K562 (cell line): ENCODE results near the gene GSK3B. TPM values are rescaled to one million over a fixed set of nuclear protein-coding genes. Genes with fewer than 3 reads are reported as not detected.

Source experiments
- ATAC-seq: fragments of 200-7000 bp; cut with Tn5 transposase; 3 replicates; pipeline ENCODE4 v1.9.1; 2020; ENCODE audit warnings: moderate library complexity
- BruUV-seq: library from RNA; stranded (reverse); fragments of 400-500 nt; replicated peaks from 2 replicates; lab custom pipeline; 2021; lab: Mats Ljungman, UMichigan
- CTCF ChIA-PET: fragments of 300-600 bp; formaldehyde crosslinking; extraction: SDS; loops from one replicate; lab custom pipeline; 2021; ENCODE audit warnings: low intra/inter-chr PET ratio; lab: Yijun Ruan, JAX
- POLR2A ChIA-PET: fragments of 300-600, 350-650 bp; sonication (Branson Sonifier 250); formaldehyde crosslinking; extraction: SDS; loops from one replicate; lab custom pipeline; 2021; ENCODE audit warnings: antibody characterized with exemption, inconsistent platforms; lab: Yijun Ruan, JAX
- DNase-seq, 4 experiments: peaks; one replicate each; pipeline versions ENCODE4 v3.0.0 to v3.0.0-alpha.2; 2011 to 2018; ENCODE audit warnings: low spot score in 3 of 4, mixed read lengths in 3 of 4; ENCODE audit errors: extremely low read depth in 1 of 4
- FAIRE-seq: peaks from 2 replicates; lab custom pipeline; 2011; peaks lifted over from hg19 to GRCh38; lab: Jason Lieb, UNC
- H2AFZ ChIP-seq: 2 replicates; pipeline ENCODE4 v1.6.0; 2011; ENCODE audit warnings: low read depth, low read length, control low read depth, inconsistent platforms
- H3K27ac ChIP-seq: fragments of 200-600 bp; 3 replicates; pipeline ENCODE4 v1.8.0; 2011; ENCODE audit warnings: low read depth, mild to moderate bottlenecking, control low read depth, inconsistent platforms, low read length, moderate library complexity, mixed read lengths; ENCODE audit errors: extremely low read depth
- H3K27me3 ChIP-seq, 2 experiments: fragments of 300-600 bp in 1 of 2; 2 replicates in 1 of 2; 3 replicates in 1 of 2; pipeline versions ENCODE4 v1.6.0 to v1.8.0; 2011; ENCODE audit warnings: inconsistent platforms in 2 of 2, low read length in 2 of 2, mild to moderate bottlenecking in 1 of 2, mixed read lengths in 1 of 2, moderate library complexity in 1 of 2; ENCODE audit not compliant: control insufficient read depth in 2 of 2, insufficient read depth in 2 of 2
- H3K36me3 ChIP-seq: fragments of 300-600 bp; 3 replicates; pipeline ENCODE4 v1.8.0; 2011; ENCODE audit warnings: mild to moderate bottlenecking, low read length, inconsistent platforms; ENCODE audit not compliant: control insufficient read depth, insufficient read depth
- H3K4me1 ChIP-seq, 2 experiments: fragments of 200-600 bp in 1 of 2; replicated peaks in 1 of 2; 2 replicates in 1 of 2; 3 replicates in 1 of 2; pipeline versions ENCODE4 v1.5.1 to v1.8.0; 2011; ENCODE audit warnings: inconsistent platforms in 2 of 2, low read length in 2 of 2, mild to moderate bottlenecking in 1 of 2, mixed read lengths in 1 of 2, moderate library complexity in 1 of 2; ENCODE audit not compliant: control insufficient read depth in 2 of 2, insufficient read depth in 2 of 2
- H3K4me2 ChIP-seq: 2 replicates; pipeline ENCODE4 v1.6.1; 2011; ENCODE audit warnings: low read length, control low read depth, inconsistent platforms, mixed read lengths; ENCODE audit not compliant: insufficient read depth
- H3K4me3 ChIP-seq: fragments of 200-600 bp; sonication (generic), shearing (Covaris generic); 2 replicates; pipeline ENCODE4 v1.5.1; 2016; ENCODE audit warnings: control low read depth, inconsistent platforms
- H3K79me2 ChIP-seq: fragments of 200-600 bp; 3 replicates; pipeline ENCODE4 v1.8.0; 2011; ENCODE audit warnings: low read length, inconsistent platforms; ENCODE audit not compliant: control insufficient read depth, insufficient read depth
- H3K9ac ChIP-seq, 2 experiments: 2 replicates each; pipeline versions ENCODE4 v1.6.0 to v1.6.1; 2011; ENCODE audit warnings: low read depth in 2 of 2, low read length in 2 of 2, control low read depth in 1 of 2, inconsistent platforms in 1 of 2, mild to moderate bottlenecking in 1 of 2, mixed read lengths in 1 of 2; ENCODE audit not compliant: insufficient read depth in 1 of 2
- H3K9me1 ChIP-seq: one replicate; pipeline ENCODE4 v1.6.0; 2011; ENCODE audit warnings: inconsistent platforms, mild to moderate bottlenecking, low read length, moderate library complexity; ENCODE audit not compliant: control insufficient read depth, insufficient read depth
- H3K9me3 ChIP-seq: replicated peaks from 2 replicates; pipeline ENCODE4 v1.5.1; 2011; ENCODE audit warnings: low read depth, low read length, inconsistent platforms; ENCODE audit not compliant: control insufficient read depth, insufficient read depth
- H4K20me1 ChIP-seq: replicated peaks from 2 replicates; pipeline ENCODE4 v1.6.1; 2011; ENCODE audit warnings: low read length, inconsistent platforms, mixed read lengths; ENCODE audit not compliant: control insufficient read depth, insufficient read depth
- FOXM1 ChIP-seq, 2 experiments: fragments of 450-650 bp in 1 of 2; sonication (generic) in 1 of 2; formaldehyde crosslinking in 1 of 2; IDR thresholded peaks; 2 replicates each; pipeline versions ENCODE4 v1.6.1 to v1.9.0; 2017 to 2022; ENCODE audit warnings: low read depth in 2 of 2, mild to moderate bottlenecking in 2 of 2, missing genetic modification reagents in 1 of 2, moderate library complexity in 1 of 2
- NFYB ChIP-seq: IDR thresholded peaks from 2 replicates; pipeline ENCODE4 v1.6.1; 2011; ENCODE audit warnings: mild to moderate bottlenecking, moderate library complexity; ENCODE audit not compliant: insufficient read length; ENCODE audit errors: extremely low read depth
- TEAD2 ChIP-seq: fragments of 450-650 bp; IDR thresholded peaks from 2 replicates; pipeline ENCODE4 v1.6.1; 2016; ENCODE audit warnings: missing genetic modification characterization, control low read depth, missing compliant biosample characterization
- WGBS: fragments of 100-300 bp; shearing (Covaris generic); methylation state at CpG from one replicate; pipeline ENCODE4 v1.1.6; 2016; ENCODE audit warnings: low coverage, mixed read lengths; ENCODE audit not compliant: insufficient coverage; ENCODE audit errors: missing lambda C conversion rate; 5-methylcytosine and 5-hydroxymethylcytosine counted together
- in situ Hi-C: fragments of 300-500 bp; cut with MboI; formaldehyde crosslinking; loops from 4 replicates; pipeline ENCODE4 v1.15.0; 2018; ENCODE audit warnings: inconsistent platforms, mixed read lengths
- intact Hi-C: fragments of 100-400 bp; cut with micrococcal nuclease; formaldehyde crosslinking; loops from 2 replicates; pipeline ENCODE4 v1.14.2; 2022
- polyA plus RNA-seq, 8 experiments: library from polyadenylated mRNA; depleted of rRNA in 4 of 8; stranded (reverse) in 5 of 8; unstranded in 3 of 8; fragments of >200 nt; fragmentation: Nextera tagmentation in 2 of 8; fragmentation: Illumina TruSeq in 1 of 8; extraction: Ambion mirVana in 2 of 8; extraction: Trizol in 1 of 8; gene quantifications; 2 replicates each; pipeline versions ENCODE4 v1.2.1 to v1.2.3, GENCODE V29; 2011 to 2014; ENCODE audit warnings: inconsistent platforms in 1 of 8, missing spikeins in 1 of 8
- total RNA-seq, 7 experiments: library from RNA; depleted of rRNA in 6 of 7; stranded (reverse); fragments of >200 nt in 6 of 7; fragmentation: Illumina TruSeq in 2 of 7; extraction: Trizol in 2 of 7; gene quantifications; 2 replicates each; pipeline versions ENCODE4 v1.2.1 to v1.2.3, GENCODE V29; 2011 to 2021; ENCODE audit warnings: low replicate concordance in 1 of 7
- TF ChIP-seq, protein P1 (sequence below): fragments of 450-650 bp; IDR thresholded peaks from 2 replicates; pipeline ENCODE4 v1.6.1; 2017; ENCODE audit warnings: antibody characterized with exemption, mild to moderate bottlenecking
- TF ChIP-seq, protein P2 (sequence below): fragments of 450-650 bp; IDR thresholded peaks from 2 replicates; pipeline ENCODE4 v1.7.0; 2016; ENCODE audit warnings: borderline replicate concordance
- TF ChIP-seq, protein P3 (sequence below): fragments of 250-450 bp; sonication (Bioruptor Pico); IDR thresholded peaks from 2 replicates; pipeline ENCODE4 v1.4.0; 2020; ENCODE audit warnings: borderline replicate concordance

GSK3B gene
- total and polyA plus RNA-seq, 9 of the 15 experiments (the other 6 are each of a cell fraction or from before 2014, with no cell fraction given) = 4.7 to 25.0 (median 18.7) TPM

DNA sequence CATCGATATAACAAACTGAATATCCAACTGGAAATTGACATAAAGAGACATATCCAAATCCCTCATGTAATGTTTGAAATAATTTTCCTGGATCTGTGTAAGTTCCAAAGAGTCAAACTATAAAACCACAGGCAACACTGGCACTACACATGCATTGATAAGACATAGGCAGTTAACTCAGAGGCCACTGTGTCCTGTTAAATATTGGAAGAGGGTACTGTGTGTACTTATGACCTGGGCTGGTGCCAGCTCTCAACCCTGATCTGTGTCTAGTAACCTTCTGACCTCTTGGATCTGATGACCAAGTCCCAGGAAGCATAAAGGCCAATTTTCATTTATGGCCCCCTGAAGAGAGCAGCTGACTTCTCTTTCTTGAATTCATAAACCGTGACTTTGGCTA, 307.8 kb downstream of the GSK3B start (continued):
- TF ChIP-seq, protein P1, sequence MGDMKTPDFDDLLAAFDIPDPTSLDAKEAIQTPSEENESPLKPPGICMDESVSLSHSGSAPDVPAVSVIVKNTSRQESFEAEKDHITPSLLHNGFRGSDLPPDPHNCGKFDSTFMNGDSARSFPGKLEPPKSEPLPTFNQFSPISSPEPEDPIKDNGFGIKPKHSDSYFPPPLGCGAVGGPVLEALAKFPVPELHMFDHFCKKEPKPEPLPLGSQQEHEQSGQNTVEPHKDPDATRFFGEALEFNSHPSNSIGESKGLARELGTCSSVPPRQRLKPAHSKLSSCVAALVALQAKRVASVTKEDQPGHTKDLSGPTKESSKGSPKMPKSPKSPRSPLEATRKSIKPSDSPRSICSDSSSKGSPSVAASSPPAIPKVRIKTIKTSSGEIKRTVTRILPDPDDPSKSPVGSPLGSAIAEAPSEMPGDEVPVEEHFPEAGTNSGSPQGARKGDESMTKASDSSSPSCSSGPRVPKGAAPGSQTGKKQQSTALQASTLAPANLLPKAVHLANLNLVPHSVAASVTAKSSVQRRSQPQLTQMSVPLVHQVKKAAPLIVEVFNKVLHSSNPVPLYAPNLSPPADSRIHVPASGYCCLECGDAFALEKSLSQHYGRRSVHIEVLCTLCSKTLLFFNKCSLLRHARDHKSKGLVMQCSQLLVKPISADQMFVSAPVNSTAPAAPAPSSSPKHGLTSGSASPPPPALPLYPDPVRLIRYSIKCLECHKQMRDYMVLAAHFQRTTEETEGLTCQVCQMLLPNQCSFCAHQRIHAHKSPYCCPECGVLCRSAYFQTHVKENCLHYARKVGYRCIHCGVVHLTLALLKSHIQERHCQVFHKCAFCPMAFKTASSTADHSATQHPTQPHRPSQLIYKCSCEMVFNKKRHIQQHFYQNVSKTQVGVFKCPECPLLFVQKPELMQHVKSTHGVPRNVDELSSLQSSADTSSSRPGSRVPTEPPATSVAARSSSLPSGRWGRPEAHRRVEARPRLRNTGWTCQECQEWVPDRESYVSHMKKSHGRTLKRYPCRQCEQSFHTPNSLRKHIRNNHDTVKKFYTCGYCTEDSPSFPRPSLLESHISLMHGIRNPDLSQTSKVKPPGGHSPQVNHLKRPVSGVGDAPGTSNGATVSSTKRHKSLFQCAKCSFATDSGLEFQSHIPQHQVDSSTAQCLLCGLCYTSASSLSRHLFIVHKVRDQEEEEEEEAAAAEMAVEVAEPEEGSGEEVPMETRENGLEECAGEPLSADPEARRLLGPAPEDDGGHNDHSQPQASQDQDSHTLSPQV = no peak
- TF ChIP-seq, protein P2, sequence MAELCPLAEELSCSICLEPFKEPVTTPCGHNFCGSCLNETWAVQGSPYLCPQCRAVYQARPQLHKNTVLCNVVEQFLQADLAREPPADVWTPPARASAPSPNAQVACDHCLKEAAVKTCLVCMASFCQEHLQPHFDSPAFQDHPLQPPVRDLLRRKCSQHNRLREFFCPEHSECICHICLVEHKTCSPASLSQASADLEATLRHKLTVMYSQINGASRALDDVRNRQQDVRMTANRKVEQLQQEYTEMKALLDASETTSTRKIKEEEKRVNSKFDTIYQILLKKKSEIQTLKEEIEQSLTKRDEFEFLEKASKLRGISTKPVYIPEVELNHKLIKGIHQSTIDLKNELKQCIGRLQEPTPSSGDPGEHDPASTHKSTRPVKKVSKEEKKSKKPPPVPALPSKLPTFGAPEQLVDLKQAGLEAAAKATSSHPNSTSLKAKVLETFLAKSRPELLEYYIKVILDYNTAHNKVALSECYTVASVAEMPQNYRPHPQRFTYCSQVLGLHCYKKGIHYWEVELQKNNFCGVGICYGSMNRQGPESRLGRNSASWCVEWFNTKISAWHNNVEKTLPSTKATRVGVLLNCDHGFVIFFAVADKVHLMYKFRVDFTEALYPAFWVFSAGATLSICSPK = no peak
- no peak for TF ChIP-seq NFYB

DNA sequence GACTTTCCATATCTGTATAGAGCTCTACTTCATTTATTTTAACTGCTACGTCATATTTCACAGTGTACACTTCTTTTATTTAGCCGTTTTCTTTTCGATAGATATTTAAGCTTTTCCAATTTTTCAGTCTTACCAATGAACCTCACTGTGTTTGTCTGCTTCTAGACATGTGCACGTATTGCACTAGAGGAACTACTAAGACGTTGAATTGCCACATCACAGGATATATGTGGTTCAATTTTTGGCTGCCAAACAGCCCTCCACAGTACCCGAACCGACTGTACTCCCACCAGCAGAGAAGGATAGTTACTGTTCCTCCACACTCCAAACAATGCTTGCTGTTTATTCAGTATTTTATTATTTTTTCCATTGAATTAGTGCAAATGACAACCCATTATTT, 310.4 kb downstream of the GSK3B start:
- CTCF ChIA-PET = no interaction called here
- no peaks in the 10 kb centered on the region for H3K36me3 ChIP-seq
- 58% methylated on average over 7 of the region's 7 CpGs for WGBS
- ATAC-seq (no peak), DNase-seq (no peak), FAIRE-seq (no peak)
- no peaks in the 10 kb centered on the region for H3K9me1 ChIP-seq
- H3K27ac ChIP-seq = no peak overlapping the region
- peaks cover 0 to 11% of the 10 kb centered on the region in 2 experiments; a peak in 3 of 5 replicates for H3K4me1 ChIP-seq
- no peaks in the 10 kb centered on the region for H3K27me3 ChIP-seq
- in situ Hi-C loops = no loop called here
- H3K9ac ChIP-seq = no peak overlapping the region
- H3K4me3 ChIP-seq = no peak overlapping the region
- BruUV-seq = no TSS peak
- no peaks in the 10 kb centered on the region for H3K9me3 ChIP-seq
- intact Hi-C loops = no loop called here
- H3K4me2 ChIP-seq = no peak overlapping the region
- POLR2A ChIA-PET = no interaction called here
- H3K79me2 ChIP-seq = no peaks in the 10 kb centered on the region
- peak overlapping the region; percentile 60; the same call in 1 of the 2 replicates for H2AFZ ChIP-seq
- TF ChIP-seq, protein P3, sequence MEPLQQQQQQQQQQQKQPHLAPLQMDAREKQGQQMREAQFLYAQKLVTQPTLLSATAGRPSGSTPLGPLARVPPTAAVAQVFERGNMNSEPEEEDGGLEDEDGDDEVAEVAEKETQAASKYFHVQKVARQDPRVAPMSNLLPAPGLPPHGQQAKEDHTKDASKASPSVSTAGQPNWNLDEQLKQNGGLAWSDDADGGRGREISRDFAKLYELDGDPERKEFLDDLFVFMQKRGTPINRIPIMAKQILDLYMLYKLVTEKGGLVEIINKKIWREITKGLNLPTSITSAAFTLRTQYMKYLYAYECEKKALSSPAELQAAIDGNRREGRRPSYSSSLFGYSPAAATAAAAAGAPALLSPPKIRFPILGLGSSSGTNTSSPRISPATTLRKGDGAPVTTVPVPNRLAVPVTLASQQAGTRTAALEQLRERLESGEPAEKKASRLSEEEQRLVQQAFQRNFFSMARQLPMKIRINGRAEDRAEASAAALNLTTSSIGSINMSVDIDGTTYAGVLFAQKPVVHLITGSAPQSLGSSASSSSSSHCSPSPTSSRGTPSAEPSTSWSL (CRISPR knock-in tag) = no peak
- TF ChIP-seq FOXM1 (IDR thresholded peaks at IDR 0.05; ENCODE audit: low read depth) (no peak), FOXM1 (CRISPR knock-in tag; IDR thresholded peaks at IDR 0.05; ENCODE audit: low read depth) (no peak), TEAD2 (no peak)
- no peaks in the 10 kb centered on the region for H4K20me1 ChIP-seq
